ENCODE measurements around the gene KIAA1549.
"Not testable (repeated sequence)": the region's sequence is repeated elsewhere in the genome, so short reads cannot be mapped to it uniquely, and the experiment has no call there.

Gene KIAA1549

GRCh38 chr7:138843632-138844580 lies 137.3 kb downstream of the KIAA1549 start:
- no peak for DNase-seq

GRCh38 chr7:138842111-138842510 lies 139.1 kb downstream of the KIAA1549 start:
- DNase-seq: no peak

GRCh38 chr7:138838166-138838565 lies 143.0 kb downstream of the KIAA1549 start:
- DNase-seq: no peak

- no peak for DNase-seq
These were observed 143.6 kb downstream of the KIAA1549 start for GRCh38 chr7:138837627-138838026.

- DNase-seq: no peak
These were observed 146.1 kb downstream of the KIAA1549 start for GRCh38 chr7:138835087-138835486.

GRCh38 chr7:138834583-138834982 lies 146.6 kb downstream of the KIAA1549 start:
- DNase-seq: no peak

- no peak for DNase-seq
These were observed 147.6 kb downstream of the KIAA1549 start for GRCh38 chr7:138833596-138833995.

- DNase-seq: no peak
These were observed 148.2 kb downstream of the KIAA1549 start for GRCh38 chr7:138832966-138833365.

- DNase-seq: no peak
These were observed 151.9 kb downstream of the KIAA1549 start for GRCh38 chr7:138829335-138829734.

- no peak for DNase-seq
These were observed 152.9 kb downstream of the KIAA1549 start for GRCh38 chr7:138828302-138828701.

GRCh38 chr7:138825049-138825721 lies 156.0 kb downstream of the KIAA1549 start:
- no peak for DNase-seq

- no peak for DNase-seq
These were observed 158.2 kb downstream of the KIAA1549 start for GRCh38 chr7:138822867-138823535.

GRCh38 chr7:138821912-138822311 lies 159.3 kb downstream of the KIAA1549 start:
- DNase-seq: no peak

- no peak for DNase-seq
These were observed 161.6 kb downstream of the KIAA1549 start for GRCh38 chr7:138819625-138820024.

- no peak for DNase-seq
These were observed 164.5 kb downstream of the KIAA1549 start for GRCh38 chr7:138816650-138817049.

GRCh38 chr7:138814816-138815332 lies 166.3 kb downstream of the KIAA1549 start:
- DNase-seq: no peak

GRCh38 chr7:138813945-138814344 lies 167.2 kb downstream of the KIAA1549 start:
- no peak for DNase-seq

- DNase-seq: not testable (repeated sequence)
These were observed 169.9 kb downstream of the KIAA1549 start for GRCh38 chr7:138811327-138811726.

- no peak for DNase-seq
These were observed 171.8 kb downstream of the KIAA1549 start for GRCh38 chr7:138809346-138809745.

GRCh38 chr7:138804618-138805017 lies 176.6 kb downstream of the KIAA1549 start:
- DNase-seq: no peak

- DNase-seq: no peak
These were observed 178.5 kb downstream of the KIAA1549 start for GRCh38 chr7:138802706-138803105.

- no peak for DNase-seq
These were observed 179.9 kb downstream of the KIAA1549 start for GRCh38 chr7:138801256-138801655.

- no peak for DNase-seq
These were observed 181.7 kb downstream of the KIAA1549 start for GRCh38 chr7:138799336-138800000.

All from NK-92 treated with Interleukin-12 subunit alpha and Interleukin-12 subunit beta, amount 100 ng/mL, for 24 hours (cell line).